MM.1S (cell line): Measurements from ENCODE around the gene ZNF275.

ENCODE experiments used
- EZH2 ChIP-seq: fragments of 300-600 bp; sonication (generic); optimal IDR thresholded peaks from 2 replicates; pipeline ENCODE3; 2017; ENCODE audit warnings: low read depth, mild to moderate bottlenecking, antibody characterized with exemption, low read length, mixed read lengths
- TF ChIP-seq, protein P1 (sequence below): fragments of 300-600 bp; sonication (generic); IDR thresholded peaks from 2 replicates; pipeline ENCODE4 v1.5.1; 2016; ENCODE audit warnings: antibody characterized with exemption, low read length, mixed read lengths

DNA sequence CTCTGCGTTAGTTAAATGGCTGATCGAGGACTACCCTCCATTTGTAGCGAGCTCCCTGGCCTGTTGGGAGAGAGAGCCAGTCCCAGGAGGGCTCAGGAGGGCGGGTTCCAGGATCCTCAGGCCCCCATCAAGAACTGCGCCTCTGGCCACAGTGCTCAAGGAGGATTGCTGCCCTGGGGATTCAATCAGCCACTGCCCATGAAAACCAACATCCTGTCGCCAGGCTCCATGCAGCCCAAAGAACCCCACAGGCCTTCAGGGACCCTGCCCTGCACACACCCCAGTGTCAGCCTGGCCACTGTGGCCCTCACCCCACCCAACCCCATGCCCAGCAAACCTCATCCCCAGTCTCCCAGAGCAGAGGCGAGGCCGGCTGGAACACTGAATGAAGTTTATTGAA, 16.6 kb upstream of the ZNF275 start:
- TF ChIP-seq EZH2: no peak
- TF ChIP-seq, protein P1, sequence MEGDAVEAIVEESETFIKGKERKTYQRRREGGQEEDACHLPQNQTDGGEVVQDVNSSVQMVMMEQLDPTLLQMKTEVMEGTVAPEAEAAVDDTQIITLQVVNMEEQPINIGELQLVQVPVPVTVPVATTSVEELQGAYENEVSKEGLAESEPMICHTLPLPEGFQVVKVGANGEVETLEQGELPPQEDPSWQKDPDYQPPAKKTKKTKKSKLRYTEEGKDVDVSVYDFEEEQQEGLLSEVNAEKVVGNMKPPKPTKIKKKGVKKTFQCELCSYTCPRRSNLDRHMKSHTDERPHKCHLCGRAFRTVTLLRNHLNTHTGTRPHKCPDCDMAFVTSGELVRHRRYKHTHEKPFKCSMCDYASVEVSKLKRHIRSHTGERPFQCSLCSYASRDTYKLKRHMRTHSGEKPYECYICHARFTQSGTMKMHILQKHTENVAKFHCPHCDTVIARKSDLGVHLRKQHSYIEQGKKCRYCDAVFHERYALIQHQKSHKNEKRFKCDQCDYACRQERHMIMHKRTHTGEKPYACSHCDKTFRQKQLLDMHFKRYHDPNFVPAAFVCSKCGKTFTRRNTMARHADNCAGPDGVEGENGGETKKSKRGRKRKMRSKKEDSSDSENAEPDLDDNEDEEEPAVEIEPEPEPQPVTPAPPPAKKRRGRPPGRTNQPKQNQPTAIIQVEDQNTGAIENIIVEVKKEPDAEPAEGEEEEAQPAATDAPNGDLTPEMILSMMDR: no peak
